Nephron progenitor cell (in vitro differentiated cells): ENCODE measurements around the gene PDGFA.

ENCODE experiments used
- DNase-seq: peaks from one replicate; pipeline ENCODE4 v3.0.0; 2021
- H3K27ac Mint-ChIP-seq: 2 replicates; pipeline ENCODE4 v1.8.0; 2021; ENCODE audit warnings: mild to moderate bottlenecking, moderate library complexity, mixed read lengths
- H3K27me3 Mint-ChIP-seq: 2 replicates; pipeline ENCODE4 v1.8.0; 2021; ENCODE audit warnings: mild to moderate bottlenecking, low read depth, mixed read lengths; ENCODE audit not compliant: poor library complexity
- H3K36me3 Mint-ChIP-seq: 2 replicates; pipeline ENCODE4 v1.8.0; 2021; ENCODE audit warnings: low read depth, mixed read lengths
- H3K4me1 Mint-ChIP-seq: 2 replicates; pipeline ENCODE4 v1.8.0; 2021; ENCODE audit warnings: mixed read lengths
- H3K4me3 Mint-ChIP-seq: 2 replicates; pipeline ENCODE4 v1.8.0; 2021; ENCODE audit warnings: mild to moderate bottlenecking, moderate library complexity, mixed read lengths
- H3K9me3 Mint-ChIP-seq: 2 replicates; pipeline ENCODE4 v1.8.0; 2021; ENCODE audit warnings: mild to moderate bottlenecking, moderate library complexity, mixed read lengths
- CTCF ChIP-seq: fragments of 200-600 bp; sonication (generic); IDR thresholded peaks from 2 replicates; pipeline ENCODE4 v1.5.0; 2021; ENCODE audit warnings: antibody characterized with exemption

The PDGFA gene

DNA sequence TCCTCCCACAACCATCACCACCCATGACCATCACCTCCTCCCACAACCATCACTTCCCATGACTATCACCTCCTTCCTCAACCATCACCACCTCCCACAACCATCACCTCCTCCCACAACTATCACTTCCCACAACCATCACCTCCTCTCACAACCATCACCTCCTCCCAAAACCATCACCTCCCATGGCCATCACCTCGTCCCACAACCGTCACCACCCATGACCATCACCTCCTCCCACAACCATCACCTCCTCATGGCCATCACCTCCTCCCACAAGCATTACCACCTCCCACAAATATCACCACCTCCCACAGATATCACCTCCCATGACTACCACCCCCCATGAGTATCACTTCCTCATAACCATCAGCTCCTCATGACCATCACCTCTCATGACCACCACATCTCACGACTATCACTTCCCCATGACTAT, 52.2 kb downstream of the PDGFA start:
- no peak for DNase-seq
- peaks cover 19% of the 10 kb centered on the region for H3K9me3 Mint-ChIP-seq
- H3K36me3 Mint-ChIP-seq: no peaks in the 10 kb centered on the region
- TF ChIP-seq CTCF: no peak
- peaks cover 13% of the 10 kb centered on the region for H3K27me3 Mint-ChIP-seq
- no peak overlapping the region for H3K27ac Mint-ChIP-seq
- peaks cover 64% of the 10 kb centered on the region for H3K4me1 Mint-ChIP-seq
- no peak overlapping the region for H3K4me3 Mint-ChIP-seq

- peaks cover 13% of the 10 kb centered on the region for H3K27me3 Mint-ChIP-seq
- H3K4me1 Mint-ChIP-seq: peaks cover 60% of the 10 kb centered on the region
- peaks cover 19% of the 10 kb centered on the region for H3K9me3 Mint-ChIP-seq
- H3K36me3 Mint-ChIP-seq: no peaks in the 10 kb centered on the region
- no peak for TF ChIP-seq CTCF
- H3K4me3 Mint-ChIP-seq: no peak overlapping the region
- H3K27ac Mint-ChIP-seq: no peak overlapping the region
- DNase-seq: no peak
These were observed 53.0 kb downstream of the PDGFA start for GRCh38 chr7:466465-467191.

DNA sequence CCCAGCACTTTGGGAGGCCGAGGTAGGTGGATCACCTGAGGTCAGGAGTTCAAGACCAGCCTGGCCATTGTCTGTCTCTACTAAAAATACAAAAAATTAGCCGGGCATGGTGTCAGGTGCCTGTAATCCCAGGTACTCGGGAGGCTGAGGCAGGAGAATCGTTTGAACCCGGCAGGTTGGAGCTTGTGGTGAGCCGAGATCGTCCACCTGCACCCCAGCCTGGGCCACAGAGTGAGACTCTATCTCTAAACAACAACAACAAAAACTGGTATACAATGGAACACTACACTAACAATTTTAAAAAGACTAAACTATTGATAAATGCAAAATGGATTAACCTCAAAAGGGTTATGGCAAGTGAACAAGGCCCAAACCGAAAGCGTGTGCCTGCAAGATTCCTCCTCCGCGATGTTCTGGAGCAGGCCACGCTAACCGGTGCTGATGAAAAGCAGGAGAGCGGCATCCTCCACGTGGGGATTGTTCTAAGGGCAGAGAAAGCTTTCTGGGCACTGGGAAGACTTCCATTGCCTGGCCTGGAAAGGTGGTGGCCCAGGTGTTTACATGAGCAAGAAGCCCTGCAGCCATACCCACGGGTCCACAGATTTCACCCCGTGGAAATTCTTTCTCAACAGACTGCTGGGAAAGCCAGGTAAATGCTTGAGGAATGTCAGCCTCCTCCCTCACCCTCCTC, 53.8 kb downstream of the PDGFA start:
- Mint-ChIP-seq H3K9me3 (peaks cover 19% of the 10 kb centered on the region), H3K27me3 (peaks cover 13% of the 10 kb centered on the region), H3K4me3 (no peak overlapping the region), H3K27ac (no peak overlapping the region), H3K36me3 (no peaks in the 10 kb centered on the region), H3K4me1 (peaks cover 62% of the 10 kb centered on the region)
- TF ChIP-seq CTCF: no peak
- no peak for DNase-seq

GRCh38 chr7:464454-465401, 54.9 kb downstream of the PDGFA start:
- Mint-ChIP-seq H3K4me1 (peaks cover 71% of the 10 kb centered on the region), H3K27ac (peak overlapping the region; percentile 68)
- no peak for DNase-seq

More at GRCh38 chr7:464454-465401, 54.9 kb downstream of the PDGFA start:
- no peak for TF ChIP-seq CTCF
- no peak overlapping the region for H3K4me3 Mint-ChIP-seq
- H3K9me3 Mint-ChIP-seq: peaks cover 19% of the 10 kb centered on the region
- peaks cover 13% of the 10 kb centered on the region for H3K27me3 Mint-ChIP-seq
- H3K36me3 Mint-ChIP-seq: no peaks in the 10 kb centered on the region
